ENCODE measurements around the gene SSPN.
A peak's percentile ranks its signal among the peaks of the same experiment; 100 is the strongest.

Gene SSPN

GRCh38 chr12:26285401-26285800 lies 90.0 kb downstream of the SSPN start:
- no peak for DNase-seq (ENCODE audit: low read depth in 2 of 2)

- DNase-seq (ENCODE audit: low read depth in 2 of 2) = no peak
Observed at GRCh38 chr12:26286186-26286585, 90.8 kb downstream of the SSPN start.

GRCh38 chr12:26287671-26288381 lies 92.5 kb downstream of the SSPN start:
- DNase-seq (ENCODE audit: low read depth in 2 of 2) = no peak

GRCh38 chr12:26290565-26290964 lies 95.2 kb downstream of the SSPN start:
- no peak for DNase-seq (ENCODE audit: low read depth in 2 of 2)

GRCh38 chr12:26292596-26292995 lies 97.2 kb downstream of the SSPN start:
- no peak for DNase-seq (ENCODE audit: low read depth in 2 of 2)

- DNase-seq (ENCODE audit: low read depth in 2 of 2) = no peak
Observed at GRCh38 chr12:26293612-26294011, 98.2 kb downstream of the SSPN start.

- DNase-seq (ENCODE audit: low read depth in 2 of 2) = no peak
Observed at GRCh38 chr12:26295001-26295400, 99.6 kb downstream of the SSPN start.

GRCh38 chr12:26297396-26298070 lies 102.2 kb downstream of the SSPN start:
- DNase-seq (ENCODE audit: low read depth in 2 of 2) = no peak

- DNase-seq (ENCODE audit: low read depth in 2 of 2) = peak; percentile 68 to 69
Observed at GRCh38 chr12:26298785-26299621, 103.6 kb downstream of the SSPN start.

GRCh38 chr12:26299751-26300150 lies 104.4 kb downstream of the SSPN start:
- DNase-seq (ENCODE audit: low read depth in 2 of 2) = no peak
